MCF 10A (cell line): ENCODE data around the gene ABCC1. TPM values are rescaled to one million over a fixed set of nuclear protein-coding genes. Genes with fewer than 3 reads are reported as not detected.

ENCODE experiments used
- BruUV-seq: library from RNA; stranded (reverse); fragments of 400-500 nt; replicated peaks from 2 replicates; lab custom pipeline; 2021; lab: Mats Ljungman, UMichigan
- CTCF ChIA-PET: fragments of 300-600 bp; sonication (Branson Sonifier 250); formaldehyde crosslinking; extraction: SDS; loops from one replicate; lab custom pipeline; 2021; ENCODE audit warnings: antibody characterized with exemption, inconsistent platforms; lab: Yijun Ruan, JAX
- POLR2A ChIA-PET: fragments of 300-600, 350-650 bp; sonication (Branson Sonifier 250); formaldehyde crosslinking; extraction: SDS; loops from one replicate; lab custom pipeline; 2020; ENCODE audit warnings: antibody characterized with exemption, inconsistent platforms; lab: Yijun Ruan, JAX
- DNase-seq: peaks from one replicate; pipeline ENCODE4 v3.0.0-alpha.2; 2018; ENCODE audit not compliant: unreplicated experiment
- H3K27ac Mint-ChIP-seq: one replicate; pipeline ENCODE4 v1.8.0; 2022; ENCODE audit warnings: mild to moderate bottlenecking, low read depth, mixed read lengths; ENCODE audit not compliant: unreplicated experiment
- H3K27me3 Mint-ChIP-seq: one replicate; pipeline ENCODE4 v1.8.0; 2022; ENCODE audit warnings: mixed read lengths; ENCODE audit not compliant: insufficient read depth, unreplicated experiment
- H3K36me3 Mint-ChIP-seq: one replicate; pipeline ENCODE4 v1.8.0; 2022; ENCODE audit warnings: mild to moderate bottlenecking, moderate library complexity, mixed read lengths; ENCODE audit not compliant: insufficient read depth, unreplicated experiment
- H3K4me1 Mint-ChIP-seq: one replicate; pipeline ENCODE4 v1.8.0; 2022; ENCODE audit warnings: mixed read lengths; ENCODE audit not compliant: insufficient read depth, unreplicated experiment
- H3K4me3 Mint-ChIP-seq: one replicate; pipeline ENCODE4 v1.8.0; 2022; ENCODE audit warnings: mild to moderate bottlenecking, moderate library complexity, mixed read lengths; ENCODE audit not compliant: unreplicated experiment
- H3K9me3 Mint-ChIP-seq: one replicate; pipeline ENCODE4 v1.8.0; 2022; ENCODE audit warnings: mixed read lengths; ENCODE audit not compliant: unreplicated experiment
- CTCF ChIP-seq: fragments of 200-600 bp; IDR thresholded peaks from one replicate; pipeline ENCODE4 v1.8.0; 2022; ENCODE audit warnings: antibody characterized with exemption, mild to moderate bottlenecking; ENCODE audit not compliant: unreplicated experiment
- intact Hi-C: fragments of 100-400 bp; cut with micrococcal nuclease; formaldehyde crosslinking; loops from 2 replicates; pipeline ENCODE4 v1.14.1; 2022
- total RNA-seq: library from RNA; stranded (reverse); gene quantifications from 2 replicates; pipeline ENCODE4 v1.2.3, GENCODE V29; 2022

The ABCC1 gene
- total RNA-seq, 1 experiment from 2014 or later, result 72.5 TPM

- no peaks in the 10 kb centered on the region for H3K27me3 Mint-ChIP-seq
- H3K36me3 Mint-ChIP-seq, result peaks cover 39% of the 10 kb centered on the region
- intact Hi-C loops, result no loop called here
- no peaks in the 10 kb centered on the region for H3K4me1 Mint-ChIP-seq
- peak overlapping the region; percentile 12 for H3K27ac Mint-ChIP-seq
- no peaks in the 10 kb centered on the region for H3K9me3 Mint-ChIP-seq
- ChIA-PET CTCF (interaction anchor here (0.7 to 1.5 kb wide), 3 partner anchors 9 to 145 kb away, joined by 3 read pairs; no protein-coding TSS in a partner anchor), POLR2A (interaction anchor here (0.5 kb wide), 1 partner anchor 72 kb away, joined by 3 read pairs; no protein-coding TSS in a partner anchor)
- no peak for DNase-seq
- H3K4me3 Mint-ChIP-seq, result no peak overlapping the region
- BruUV-seq, result no TSS peak
- no peak for TF ChIP-seq CTCF
Observed at GRCh38 chr16:16096121-16096857, 146.9 kb downstream of the ABCC1 start.

GRCh38 chr16:16096858-16097213, 147.4 kb downstream of the ABCC1 start:
- ChIA-PET CTCF (interaction anchor here (0.7 to 1.5 kb wide), 4 partner anchors 9 to 145 kb away, joined by 3 read pairs; no protein-coding TSS in a partner anchor), POLR2A (interaction anchor here (0.5 kb wide), 1 partner anchor 71 kb away, joined by 3 read pairs; no protein-coding TSS in a partner anchor)
- Mint-ChIP-seq H3K36me3 (peaks cover 37% of the 10 kb centered on the region), H3K27me3 (no peaks in the 10 kb centered on the region), H3K4me3 (no peak overlapping the region), H3K9me3 (no peaks in the 10 kb centered on the region), H3K4me1 (no peaks in the 10 kb centered on the region), H3K27ac (no peak overlapping the region)
- no peak for DNase-seq
- no TSS peak for BruUV-seq
- intact Hi-C loops, result no loop called here
- TF ChIP-seq CTCF, result no peak

GRCh38 chr16:16099320-16099719, 149.9 kb downstream of the ABCC1 start:
- H3K4me3 Mint-ChIP-seq, result no peak overlapping the region
- POLR2A ChIA-PET, result no interaction called here
- no TSS peak for BruUV-seq
- no peaks in the 10 kb centered on the region for H3K4me1 Mint-ChIP-seq
- CTCF ChIA-PET, result interaction anchor here (0.7 kb wide), 1 partner anchor 15 kb away, joined by 5 read pairs; no protein-coding TSS in a partner anchor
- no peaks in the 10 kb centered on the region for H3K9me3 Mint-ChIP-seq
- no peak for TF ChIP-seq CTCF
- H3K27ac Mint-ChIP-seq, result no peak overlapping the region
- no peaks in the 10 kb centered on the region for H3K27me3 Mint-ChIP-seq
- intact Hi-C loops, result no loop called here
- DNase-seq, result no peak
- peaks cover 42% of the 10 kb centered on the region for H3K36me3 Mint-ChIP-seq

- ChIA-PET POLR2A (no interaction called here), CTCF (interaction anchor here (1.1 kb wide), 1 partner anchor 12 kb away, joined by 4 read pairs; no protein-coding TSS in a partner anchor)
- peaks cover 38% of the 10 kb centered on the region for H3K36me3 Mint-ChIP-seq
- no peaks in the 10 kb centered on the region for H3K4me1 Mint-ChIP-seq
- no peak for TF ChIP-seq CTCF
- no peaks in the 10 kb centered on the region for H3K9me3 Mint-ChIP-seq
- intact Hi-C loops, result no loop called here
- H3K27me3 Mint-ChIP-seq, result no peaks in the 10 kb centered on the region
- BruUV-seq, result no TSS peak
- no peak overlapping the region for H3K4me3 Mint-ChIP-seq
- H3K27ac Mint-ChIP-seq, result no peak overlapping the region
- DNase-seq, result no peak
Observed at GRCh38 chr16:16100631-16101030, 151.2 kb downstream of the ABCC1 start.
